GM12873 (cell line): ENCODE results near the gene STON2.

ENCODE experiments used
- CTCF ChIP-seq: IDR thresholded peaks from 2 replicates; pipeline ENCODE4 v1.5.1; 2012; ENCODE audit warnings: low read depth, mild to moderate bottlenecking, moderate library complexity, low read length, control low read depth; ENCODE audit not compliant: insufficient read depth; ENCODE audit errors: missing control alignments

Gene STON2

GRCh38 chr14:81415781-81416180 is 15.7 kb upstream of the STON2 start:
- no peak for TF ChIP-seq CTCF

GRCh38 chr14:81414123-81414522 is 14.0 kb upstream of the STON2 start:
- TF ChIP-seq CTCF: no peak

- no peak for TF ChIP-seq CTCF
Measured at GRCh38 chr14:81412779-81413178, 12.7 kb upstream of the STON2 start.

- no peak for TF ChIP-seq CTCF
Measured at GRCh38 chr14:81408595-81408994, 8.5 kb upstream of the STON2 start.

- TF ChIP-seq CTCF: no peak
Measured at GRCh38 chr14:81406863-81407262, 6.7 kb upstream of the STON2 start.

GRCh38 chr14:81402123-81402495 is 2.0 kb upstream of the STON2 start:
- no peak for TF ChIP-seq CTCF

- no peak for TF ChIP-seq CTCF
Measured at GRCh38 chr14:81401420-81402122, 1.4 kb upstream of the STON2 start.
